Measurements from ENCODE around the gene BLID.

BLID gene

GRCh38 chr11:122154994-122155393, 39.0 kb upstream of the BLID start:
- CTCF ChIA-PET: interaction anchor here (2.5 kb wide), 1 partner anchor 48 kb away, joined by 11 read pairs; no protein-coding TSS in a partner anchor
- DNase-seq (ENCODE audit: low read depth, low spot score): no peak
- TF ChIP-seq, protein P1, sequence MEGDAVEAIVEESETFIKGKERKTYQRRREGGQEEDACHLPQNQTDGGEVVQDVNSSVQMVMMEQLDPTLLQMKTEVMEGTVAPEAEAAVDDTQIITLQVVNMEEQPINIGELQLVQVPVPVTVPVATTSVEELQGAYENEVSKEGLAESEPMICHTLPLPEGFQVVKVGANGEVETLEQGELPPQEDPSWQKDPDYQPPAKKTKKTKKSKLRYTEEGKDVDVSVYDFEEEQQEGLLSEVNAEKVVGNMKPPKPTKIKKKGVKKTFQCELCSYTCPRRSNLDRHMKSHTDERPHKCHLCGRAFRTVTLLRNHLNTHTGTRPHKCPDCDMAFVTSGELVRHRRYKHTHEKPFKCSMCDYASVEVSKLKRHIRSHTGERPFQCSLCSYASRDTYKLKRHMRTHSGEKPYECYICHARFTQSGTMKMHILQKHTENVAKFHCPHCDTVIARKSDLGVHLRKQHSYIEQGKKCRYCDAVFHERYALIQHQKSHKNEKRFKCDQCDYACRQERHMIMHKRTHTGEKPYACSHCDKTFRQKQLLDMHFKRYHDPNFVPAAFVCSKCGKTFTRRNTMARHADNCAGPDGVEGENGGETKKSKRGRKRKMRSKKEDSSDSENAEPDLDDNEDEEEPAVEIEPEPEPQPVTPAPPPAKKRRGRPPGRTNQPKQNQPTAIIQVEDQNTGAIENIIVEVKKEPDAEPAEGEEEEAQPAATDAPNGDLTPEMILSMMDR (IDR thresholded peaks at IDR 0.05; ENCODE audit: insufficient read depth, low read length, missing control alignments): no peak
- POLR2A ChIA-PET: interaction anchor here (0.8 to 0.9 kb wide), 2 partner anchors 10 to 26 kb away, joined by 4 to 6 read pairs; no protein-coding TSS in a partner anchor
- H3K4me3 ChIP-seq (ENCODE audit: low read depth, low read length): no peak overlapping the region

GRCh38 chr11:122154227-122154626, 38.2 kb upstream of the BLID start:
- ChIA-PET POLR2A (interaction anchor here (0.9 to 1.1 kb wide), 3 partner anchors 26 to 61 kb away, joined by 3 to 4 read pairs (median 3); no protein-coding TSS in a partner anchor), CTCF (interaction anchor here (1.3 to 2.5 kb wide), 5 partner anchors 12 to 499 kb away, joined by 4 to 11 read pairs (median 4); no protein-coding TSS in a partner anchor)
- TF ChIP-seq, protein P1 (IDR thresholded peaks at IDR 0.05; ENCODE audit: insufficient read depth, low read length, missing control alignments): no peak
- no peak for DNase-seq (ENCODE audit: low read depth, low spot score)
- H3K4me3 ChIP-seq (ENCODE audit: low read depth, low read length): no peak overlapping the region

DNA sequence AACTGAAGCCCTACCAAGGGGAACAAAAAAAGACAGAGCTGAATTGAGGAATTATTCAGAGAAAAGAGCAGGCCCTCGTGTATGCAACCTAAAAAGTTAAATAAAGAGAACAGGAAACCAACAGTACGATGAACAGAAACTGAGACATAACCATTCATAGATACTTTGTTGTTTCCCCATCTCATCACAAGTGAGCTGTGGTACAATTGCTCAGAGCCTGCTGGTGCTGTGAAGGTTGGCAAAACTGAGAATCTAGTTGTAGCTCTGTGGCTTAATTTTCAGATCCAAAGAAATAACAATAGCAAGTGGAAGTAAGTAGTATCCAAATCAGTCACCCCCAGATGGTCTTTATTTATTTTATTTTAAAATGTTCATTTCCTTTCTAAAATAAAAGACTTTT, 37.7 kb upstream of the BLID start:
- TF ChIP-seq, protein P1 (IDR thresholded peaks at IDR 0.05; ENCODE audit: insufficient read depth, low read length, missing control alignments): no peak
- POLR2A ChIA-PET: interaction anchor here (0.6 to 1.1 kb wide), 3 partner anchors 50 to 62 kb away, joined by 3 read pairs; no protein-coding TSS in a partner anchor
- DNase-seq (ENCODE audit: low read depth, low spot score): no peak
- CTCF ChIA-PET: interaction anchor here (0.7 to 2.5 kb wide), 6 partner anchors 9 to 499 kb away, joined by 3 to 11 read pairs (median 4); no protein-coding TSS in a partner anchor
- no peak overlapping the region for H3K4me3 ChIP-seq (ENCODE audit: low read depth, low read length)

- POLR2A ChIA-PET: no interaction called here
- TF ChIP-seq, protein P1 (IDR thresholded peaks at IDR 0.05; ENCODE audit: insufficient read depth, low read length, missing control alignments): no peak
- DNase-seq (ENCODE audit: low read depth, low spot score): no peak
- CTCF ChIA-PET: interaction anchor here (1.2 kb wide), 1 partner anchor 52 kb away, joined by 3 read pairs; no protein-coding TSS in a partner anchor
- H3K4me3 ChIP-seq (ENCODE audit: low read depth, low read length): no peak overlapping the region
These were observed 34.5 kb upstream of the BLID start for GRCh38 chr11:122150216-122151124.

- TF ChIP-seq, protein P1 (IDR thresholded peaks at IDR 0.05; ENCODE audit: insufficient read depth, low read length, missing control alignments): no peak
- no peak overlapping the region for H3K4me3 ChIP-seq (ENCODE audit: low read depth, low read length)
- ChIA-PET CTCF (interaction anchor here (1.2 kb wide), 1 partner anchor 53 kb away, joined by 3 read pairs; no protein-coding TSS in a partner anchor), POLR2A (no interaction called here)
- DNase-seq (ENCODE audit: low read depth, low spot score): no peak
These were observed 33.2 kb upstream of the BLID start for GRCh38 chr11:122149202-122149601.

GRCh38 chr11:122146475-122146874, 30.5 kb upstream of the BLID start:
- DNase-seq (ENCODE audit: low read depth, low spot score): no peak
- POLR2A ChIA-PET: interaction anchor here (0.7 kb wide), 1 partner anchor 491 kb away, joined by 3 read pairs; no protein-coding TSS in a partner anchor
- no peak overlapping the region for H3K4me3 ChIP-seq (ENCODE audit: low read depth, low read length)
- CTCF ChIA-PET: interaction anchor here (1.1 kb wide), 1 partner anchor 13 kb away, joined by 4 read pairs; no protein-coding TSS in a partner anchor
- TF ChIP-seq, protein P1 (IDR thresholded peaks at IDR 0.05; ENCODE audit: insufficient read depth, low read length, missing control alignments): no peak

Data from AG04449 (cell line).